Brain microvascular endothelial cell (primary cell): ENCODE results near the gene FAM149B1.

Experiments
- DNase-seq: peaks from one replicate; pipeline ENCODE4 v3.0.0-alpha.2; 2020
- H3K27ac ChIP-seq: fragments of 250-450 bp; sonication (Bioruptor Pico); 2 replicates; pipeline ENCODE4 v1.5.1; 2020; ENCODE audit warnings: mild to moderate bottlenecking, moderate library complexity
- H3K27me3 ChIP-seq: fragments of 250-450 bp; sonication (Bioruptor Pico); replicated peaks from 2 replicates; pipeline ENCODE4 v1.5.1; 2020; ENCODE audit warnings: mild to moderate bottlenecking
- H3K36me3 ChIP-seq: fragments of 250-450 bp; sonication (Bioruptor Pico); replicated peaks from 2 replicates; pipeline ENCODE4 v1.5.1; 2020; ENCODE audit warnings: mild to moderate bottlenecking
- H3K4me3 ChIP-seq: 2 replicates; pipeline ENCODE4 v1.5.1; 2011; ENCODE audit warnings: low read depth, mild to moderate bottlenecking, control low read depth, low read length, moderate library complexity
- in situ Hi-C: cut with HindIII; loops from 2 replicates; pipeline ENCODE4 v1.10.0; 2017; ENCODE audit warnings: low sequenced_read_pairs, low pct_ligation_motif_present
- TF ChIP-seq, protein P1 (sequence below): IDR thresholded peaks from 2 replicates; pipeline ENCODE4 v1.5.1; 2011; ENCODE audit warnings: low read depth, mild to moderate bottlenecking, moderate library complexity, low read length, control low read depth, inconsistent platforms; ENCODE audit errors: missing control alignments

FAM149B1 gene

DNA sequence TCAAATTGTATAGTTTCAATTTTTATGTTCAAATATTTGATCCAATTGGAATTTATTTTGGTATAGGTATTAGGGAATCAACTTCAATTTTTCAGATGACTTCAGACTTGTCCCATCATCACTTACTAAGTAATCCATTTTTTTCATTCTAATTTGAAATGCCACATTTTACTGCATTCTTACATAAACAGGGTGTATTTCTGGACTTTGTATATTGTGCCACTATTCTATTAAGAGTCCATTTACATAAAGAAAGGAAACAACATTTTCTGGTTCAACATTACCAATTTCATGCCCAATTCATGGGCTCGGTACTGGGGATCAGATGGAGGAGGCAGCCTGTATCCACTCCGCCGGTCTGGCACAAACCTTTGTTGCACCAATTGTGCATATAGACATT is 15.9 kb upstream of the FAM149B1 start:
- Histone ChIP-seq H3K27ac (no peak overlapping the region), H3K36me3 (peaks cover 55% of the 10 kb centered on the region), H3K4me3 (no peak overlapping the region), H3K27me3 (no peaks in the 10 kb centered on the region)
- in situ Hi-C loops: no loop called here
- TF ChIP-seq, protein P1, sequence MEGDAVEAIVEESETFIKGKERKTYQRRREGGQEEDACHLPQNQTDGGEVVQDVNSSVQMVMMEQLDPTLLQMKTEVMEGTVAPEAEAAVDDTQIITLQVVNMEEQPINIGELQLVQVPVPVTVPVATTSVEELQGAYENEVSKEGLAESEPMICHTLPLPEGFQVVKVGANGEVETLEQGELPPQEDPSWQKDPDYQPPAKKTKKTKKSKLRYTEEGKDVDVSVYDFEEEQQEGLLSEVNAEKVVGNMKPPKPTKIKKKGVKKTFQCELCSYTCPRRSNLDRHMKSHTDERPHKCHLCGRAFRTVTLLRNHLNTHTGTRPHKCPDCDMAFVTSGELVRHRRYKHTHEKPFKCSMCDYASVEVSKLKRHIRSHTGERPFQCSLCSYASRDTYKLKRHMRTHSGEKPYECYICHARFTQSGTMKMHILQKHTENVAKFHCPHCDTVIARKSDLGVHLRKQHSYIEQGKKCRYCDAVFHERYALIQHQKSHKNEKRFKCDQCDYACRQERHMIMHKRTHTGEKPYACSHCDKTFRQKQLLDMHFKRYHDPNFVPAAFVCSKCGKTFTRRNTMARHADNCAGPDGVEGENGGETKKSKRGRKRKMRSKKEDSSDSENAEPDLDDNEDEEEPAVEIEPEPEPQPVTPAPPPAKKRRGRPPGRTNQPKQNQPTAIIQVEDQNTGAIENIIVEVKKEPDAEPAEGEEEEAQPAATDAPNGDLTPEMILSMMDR: no peak
- DNase-seq: no peak

DNA sequence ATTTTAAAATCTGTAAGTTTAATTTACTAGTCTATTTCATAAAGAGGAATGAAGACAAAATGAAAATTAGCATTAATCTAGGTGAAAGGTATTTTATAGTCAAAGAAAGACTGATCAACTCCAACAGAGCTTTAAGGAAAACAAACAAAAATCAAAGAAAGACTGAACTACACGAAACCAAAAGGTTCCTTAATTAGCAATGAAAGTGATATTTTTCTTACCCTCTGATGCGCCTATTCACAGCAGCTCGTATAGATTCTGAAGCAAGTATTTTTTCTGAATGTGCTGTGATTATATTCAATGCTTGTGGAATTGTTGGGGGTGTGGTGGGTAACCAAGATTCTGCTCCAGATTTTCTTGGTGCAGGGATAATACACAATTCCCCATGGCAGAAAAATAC is 11.9 kb upstream of the FAM149B1 start:
- no peak for DNase-seq
- no peak overlapping the region for H3K4me3 ChIP-seq
- H3K36me3 ChIP-seq: peaks cover 45% of the 10 kb centered on the region
- no peak overlapping the region for H3K27ac ChIP-seq
- TF ChIP-seq, protein P1: no peak
- in situ Hi-C loops: no loop called here
- H3K27me3 ChIP-seq: no peaks in the 10 kb centered on the region

DNA sequence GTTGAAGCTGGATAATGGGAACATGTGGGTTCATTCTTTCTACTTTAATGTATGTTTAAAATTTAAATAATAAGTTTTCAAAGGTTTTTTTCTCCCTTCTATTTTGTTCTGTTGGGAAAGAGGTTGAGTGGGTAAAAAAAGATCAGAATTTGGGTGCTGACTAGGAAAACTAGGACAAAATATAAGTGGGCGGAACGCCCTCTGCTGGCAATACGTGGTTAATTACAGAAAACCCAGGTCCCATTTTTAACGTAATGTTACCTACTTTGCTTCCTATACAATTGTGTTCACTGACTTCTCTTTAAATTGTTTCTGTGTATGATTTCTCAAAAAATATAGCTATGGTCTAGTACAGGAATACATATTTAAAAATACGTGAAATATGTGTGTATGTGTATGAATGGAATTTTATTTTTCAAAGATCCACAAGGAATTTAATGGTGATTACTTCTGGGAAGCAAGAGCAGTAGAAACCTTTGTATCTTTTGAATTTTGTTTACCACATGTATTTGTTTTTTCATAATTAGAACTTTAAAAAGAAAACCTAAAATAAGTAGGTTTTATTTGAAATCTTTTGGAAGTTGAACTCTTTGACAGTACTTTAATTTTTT is 8.8 kb upstream of the FAM149B1 start:
- H3K36me3 ChIP-seq: peaks cover 44% of the 10 kb centered on the region
- peak; percentile 57 for DNase-seq

DNA sequence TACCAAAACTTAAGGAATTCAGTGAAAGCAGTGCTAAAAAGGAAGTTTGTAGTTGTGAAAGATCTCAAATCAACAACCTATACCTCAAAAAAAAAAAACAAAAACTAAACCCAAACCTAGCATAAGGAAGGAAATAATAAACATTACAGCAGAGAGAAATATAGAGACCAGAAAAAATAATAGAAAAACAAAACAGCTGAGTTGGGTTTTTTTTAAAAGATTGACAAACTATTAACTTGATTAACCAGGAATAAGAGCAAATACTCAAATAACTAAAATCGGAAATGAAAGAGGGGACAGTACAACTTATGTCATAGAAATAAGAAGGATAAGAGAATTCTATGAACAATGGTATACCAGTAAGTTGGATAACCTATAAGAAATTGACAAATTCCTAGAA is 6.8 kb upstream of the FAM149B1 start:
- in situ Hi-C loops: no loop called here
- Histone ChIP-seq H3K27ac (no peak overlapping the region), H3K36me3 (peaks cover 32% of the 10 kb centered on the region), H3K4me3 (no peak overlapping the region), H3K27me3 (no peaks in the 10 kb centered on the region)
- DNase-seq: no peak
- TF ChIP-seq, protein P1: no peak

More for the DNA sequence above, 8.8 kb upstream of the FAM149B1 start:
- Histone ChIP-seq H3K4me3 (no peak overlapping the region), H3K27me3 (no peaks in the 10 kb centered on the region), H3K27ac (no peak overlapping the region)
- TF ChIP-seq, protein P1: peak; percentile 72
- in situ Hi-C loops: no loop called here

DNA sequence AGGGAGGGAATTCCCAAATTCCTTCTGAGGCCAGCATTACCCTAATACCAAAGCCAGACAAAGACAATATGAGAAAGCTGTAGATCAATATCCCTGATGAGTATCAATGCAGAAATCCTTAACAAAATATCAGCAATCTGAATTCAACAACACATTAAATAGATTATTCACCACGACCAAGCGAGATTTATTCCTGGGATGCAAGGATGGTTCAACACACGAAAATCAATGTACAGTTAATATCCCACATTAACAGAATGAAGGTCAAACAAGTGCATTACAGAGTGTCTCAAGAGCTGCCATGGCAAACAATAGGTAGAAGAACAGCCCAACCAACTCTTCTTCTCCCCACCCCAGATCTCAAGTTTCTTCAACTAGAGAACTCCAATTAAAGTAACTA is 6.3 kb upstream of the FAM149B1 start:
- no peak overlapping the region for H3K4me3 ChIP-seq
- DNase-seq: no peak
- H3K27ac ChIP-seq: no peak overlapping the region
- H3K36me3 ChIP-seq: peaks cover 27% of the 10 kb centered on the region
- in situ Hi-C loops: no loop called here
- no peaks in the 10 kb centered on the region for H3K27me3 ChIP-seq
- TF ChIP-seq, protein P1: no peak

DNA sequence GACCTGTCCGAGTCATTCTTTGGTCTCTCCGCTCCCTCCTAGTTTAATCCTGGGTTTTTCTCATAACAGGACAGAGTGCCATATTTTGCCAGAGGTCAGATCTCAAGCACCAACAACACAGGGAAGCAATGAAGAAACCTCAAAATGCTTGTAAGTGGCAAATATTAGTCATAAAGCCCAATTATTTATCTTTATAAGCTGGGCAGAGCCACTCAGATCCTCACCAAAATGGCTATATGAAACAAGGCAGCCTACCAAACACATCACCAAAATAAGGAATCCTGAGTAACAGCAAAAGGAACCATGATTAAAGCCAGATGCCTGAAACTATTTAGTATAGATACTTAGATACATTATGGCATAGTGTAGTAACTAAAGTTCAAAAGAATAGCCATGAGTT is 4.8 kb upstream of the FAM149B1 start:
- Histone ChIP-seq H3K27ac (no peak overlapping the region), H3K4me3 (no peak overlapping the region), H3K27me3 (no peaks in the 10 kb centered on the region), H3K36me3 (peaks cover 23% of the 10 kb centered on the region)
- no peak for DNase-seq
- in situ Hi-C loops: no loop called here
- TF ChIP-seq, protein P1: no peak
